ENCODE measurements around the gene MAP9. TPM values are rescaled to one million over a fixed set of nuclear protein-coding genes. Genes with fewer than 3 reads are reported as not detected.

Gene MAP9
- polyA plus RNA-seq, 1 of the 3 experiments (the other 2 are of a cell fraction), result 4.1 TPM

DNA sequence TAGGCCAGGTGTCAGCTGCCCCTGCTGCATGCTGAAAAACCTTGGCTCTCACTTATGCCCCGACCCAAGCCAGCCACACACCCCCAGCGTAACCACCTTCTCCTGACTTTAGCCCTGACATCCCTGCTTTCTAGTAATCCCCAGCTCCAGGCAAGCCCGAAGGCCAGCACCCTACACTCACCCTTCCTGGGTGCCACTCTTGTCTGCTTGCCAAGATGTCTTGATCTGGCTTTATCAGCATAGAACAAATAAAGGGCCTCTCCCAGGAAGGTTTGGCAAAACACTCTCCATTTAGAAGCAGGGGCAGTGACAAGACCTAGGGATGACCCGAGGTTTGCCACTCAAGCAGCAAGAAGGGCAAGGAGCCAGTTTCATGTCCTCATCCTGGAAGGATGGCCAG is 6.8 kb upstream of the MAP9 start:
- TF ChIP-seq POLR2AphosphoS5 (IDR thresholded peaks at IDR 0.05; ENCODE audit: low read depth, low read length) (no peak), GATA2 (CRISPR knock-in tag; IDR thresholded peaks at IDR 0.05) (no peak)
- TF ChIP-seq, protein P1, sequence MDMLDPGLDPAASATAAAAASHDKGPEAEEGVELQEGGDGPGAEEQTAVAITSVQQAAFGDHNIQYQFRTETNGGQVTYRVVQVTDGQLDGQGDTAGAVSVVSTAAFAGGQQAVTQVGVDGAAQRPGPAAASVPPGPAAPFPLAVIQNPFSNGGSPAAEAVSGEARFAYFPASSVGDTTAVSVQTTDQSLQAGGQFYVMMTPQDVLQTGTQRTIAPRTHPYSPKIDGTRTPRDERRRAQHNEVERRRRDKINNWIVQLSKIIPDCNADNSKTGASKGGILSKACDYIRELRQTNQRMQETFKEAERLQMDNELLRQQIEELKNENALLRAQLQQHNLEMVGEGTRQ (IDR thresholded peaks at IDR 0.05; ENCODE audit: borderline replicate concordance, low read depth, low read length), result no peak

DNA sequence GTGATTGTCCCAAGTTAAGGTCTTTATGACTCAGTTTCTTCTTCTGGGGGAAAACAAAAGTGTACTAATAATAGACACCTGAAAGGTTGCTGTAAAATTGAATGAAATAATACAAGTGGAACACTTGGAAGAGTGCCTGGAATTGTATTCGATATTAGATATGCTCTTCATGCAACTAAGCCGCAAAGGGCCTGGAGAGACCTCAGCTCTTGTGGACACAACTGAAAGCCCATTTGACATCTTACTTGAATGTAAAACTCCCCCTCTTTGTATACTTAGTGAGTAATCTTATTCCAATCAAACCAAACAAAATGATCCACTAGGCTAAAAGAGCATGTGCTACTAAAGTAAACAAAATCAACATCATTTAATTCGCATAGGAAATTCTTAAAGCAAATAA is 511 bp upstream of the MAP9 start:
- DNase-seq, result no peak
- Histone ChIP-seq H3K9me2 (no peaks in the 10 kb centered on the region), H3F3A (replicated peaks; ENCODE audit: insufficient read depth) (no peaks in the 10 kb centered on the region), H3K27ac (ENCODE audit: low read depth in 2 of 2, low read length in 1 of 2) (peak overlapping the region in 1 of 2 experiments; percentile 62; a peak in 3 of 4 replicates), H3K4me1 (ENCODE audit: control insufficient read depth in 1 of 2, insufficient read depth in 2 of 2, low read depth in 1 of 2, low read length in 1 of 2) (peaks cover 4 to 6% of the 10 kb centered on the region in 2 experiments; a peak in 3 of 4 replicates), H4K20me1 (ENCODE audit: insufficient read depth) (no peaks in the 10 kb centered on the region), H3K9me3 (no peaks in the 10 kb centered on the region), H3K27me3 (ENCODE audit: insufficient read depth) (no peaks in the 10 kb centered on the region), H3K4me2 (peak overlapping the region; percentile 78; the same call in 1 of the 2 replicates), H3K9ac (no peak overlapping the region), H3K4me3 (ENCODE audit: low read depth in 2 of 2, low read length in 1 of 2) (peak overlapping the region; percentile 71 to 90; a peak in 3 of 4 replicates), H3K36me3 (replicated peaks in 1 of 2; ENCODE audit: control insufficient read depth in 1 of 2, insufficient read depth in 2 of 2, low read length in 1 of 2) (peaks cover 0 to 13% of the 10 kb centered on the region in 2 experiments), H2AFZ (ENCODE audit: low read depth) (peak overlapping the region; percentile 65), H3K79me2 (ENCODE audit: insufficient read depth) (no peaks in the 10 kb centered on the region; the same call in 1 of the 2 replicates)
- no peak for TF ChIP-seq RAD21 (IDR thresholded peaks at IDR 0.05; ENCODE audit: low read length)
- TF ChIP-seq, protein P2, sequence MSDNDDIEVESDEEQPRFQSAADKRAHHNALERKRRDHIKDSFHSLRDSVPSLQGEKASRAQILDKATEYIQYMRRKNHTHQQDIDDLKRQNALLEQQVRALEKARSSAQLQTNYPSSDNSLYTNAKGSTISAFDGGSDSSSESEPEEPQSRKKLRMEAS (IDR thresholded peaks at IDR 0.05; ENCODE audit: low read depth), result no peak
- CTCF ChIA-PET, result interaction anchor here (0.8 to 2.6 kb wide), 3 partner anchors 11 to 169 kb away, joined by 3 to 10 read pairs (median 4); no protein-coding TSS in a partner anchor
- 85% methylated on average over 3 of the region's 3 CpGs for WGBS (ENCODE audit: low lambda C conversion rate)
- POLR2A ChIA-PET, result no interaction called here

More for the DNA sequence above, 6.8 kb upstream of the MAP9 start:
- Histone ChIP-seq H2AFZ (ENCODE audit: low read depth) (no peak overlapping the region), H3K36me3 (replicated peaks in 1 of 2; ENCODE audit: control insufficient read depth in 1 of 2, insufficient read depth in 2 of 2, low read length in 1 of 2) (no peaks in the 10 kb centered on the region), H4K20me1 (ENCODE audit: insufficient read depth) (no peaks in the 10 kb centered on the region), H3K9me3 (no peaks in the 10 kb centered on the region), H3K9ac (no peak overlapping the region), H3K4me3 (ENCODE audit: low read depth in 2 of 2, low read length in 1 of 2) (no peak overlapping the region), H3K4me1 (ENCODE audit: control insufficient read depth in 1 of 2, insufficient read depth in 2 of 2, low read depth in 1 of 2, low read length in 1 of 2) (no peaks in the 10 kb centered on the region), H3K4me2 (no peak overlapping the region), H3K79me2 (ENCODE audit: insufficient read depth) (no peaks in the 10 kb centered on the region), H3K27me3 (ENCODE audit: insufficient read depth) (no peaks in the 10 kb centered on the region), H3K27ac (ENCODE audit: low read depth in 2 of 2, low read length in 1 of 2) (no peak overlapping the region), H3F3A (replicated peaks; ENCODE audit: insufficient read depth) (no peaks in the 10 kb centered on the region), H3K9me2 (no peaks in the 10 kb centered on the region)
- CTCF ChIA-PET, result interaction anchor here (0.6 kb wide), 2 partner anchors 20 to 576 kb away, joined by 3 read pairs; no protein-coding TSS in a partner anchor
- POLR2A ChIA-PET, result no interaction called here
- DNase-seq, result no peak
- 52% methylated on average over 4 of the region's 4 CpGs for WGBS (ENCODE audit: low lambda C conversion rate)

DNA sequence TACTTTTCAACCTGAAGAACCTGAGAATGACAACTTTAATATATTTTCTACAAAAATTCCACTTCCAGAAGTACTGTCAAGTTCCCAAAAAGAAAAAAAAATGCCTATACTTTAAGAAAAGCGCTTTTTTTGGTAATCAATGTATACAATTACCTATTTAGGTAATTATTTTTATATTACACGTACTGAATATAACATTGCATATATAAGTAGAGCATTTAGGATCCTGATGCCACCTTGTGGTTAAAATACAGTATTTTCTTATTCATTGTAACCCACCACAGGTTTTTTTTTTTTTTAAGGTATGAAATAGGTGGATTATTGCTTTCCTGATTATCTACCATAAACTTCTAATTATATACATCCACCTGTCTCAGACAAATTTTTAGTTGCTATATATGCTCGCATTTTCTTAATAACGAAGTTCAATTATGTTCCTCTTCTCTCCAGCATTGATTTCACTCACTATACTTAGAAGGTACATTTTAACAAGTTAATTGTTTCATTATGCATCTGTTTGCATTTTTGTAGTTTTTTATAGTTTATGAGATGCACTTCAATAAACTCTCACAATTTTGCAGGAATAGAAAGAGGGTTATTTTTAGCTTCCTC is 5.2 kb downstream of the MAP9 start:
- TF ChIP-seq RAD21 (IDR thresholded peaks at IDR 0.05; ENCODE audit: low read length), result peak; percentile 65
- TF ChIP-seq, protein P3, sequence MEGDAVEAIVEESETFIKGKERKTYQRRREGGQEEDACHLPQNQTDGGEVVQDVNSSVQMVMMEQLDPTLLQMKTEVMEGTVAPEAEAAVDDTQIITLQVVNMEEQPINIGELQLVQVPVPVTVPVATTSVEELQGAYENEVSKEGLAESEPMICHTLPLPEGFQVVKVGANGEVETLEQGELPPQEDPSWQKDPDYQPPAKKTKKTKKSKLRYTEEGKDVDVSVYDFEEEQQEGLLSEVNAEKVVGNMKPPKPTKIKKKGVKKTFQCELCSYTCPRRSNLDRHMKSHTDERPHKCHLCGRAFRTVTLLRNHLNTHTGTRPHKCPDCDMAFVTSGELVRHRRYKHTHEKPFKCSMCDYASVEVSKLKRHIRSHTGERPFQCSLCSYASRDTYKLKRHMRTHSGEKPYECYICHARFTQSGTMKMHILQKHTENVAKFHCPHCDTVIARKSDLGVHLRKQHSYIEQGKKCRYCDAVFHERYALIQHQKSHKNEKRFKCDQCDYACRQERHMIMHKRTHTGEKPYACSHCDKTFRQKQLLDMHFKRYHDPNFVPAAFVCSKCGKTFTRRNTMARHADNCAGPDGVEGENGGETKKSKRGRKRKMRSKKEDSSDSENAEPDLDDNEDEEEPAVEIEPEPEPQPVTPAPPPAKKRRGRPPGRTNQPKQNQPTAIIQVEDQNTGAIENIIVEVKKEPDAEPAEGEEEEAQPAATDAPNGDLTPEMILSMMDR (IDR thresholded peaks at IDR 0.05), result peak; percentile 76
- TF ChIP-seq, protein P4, sequence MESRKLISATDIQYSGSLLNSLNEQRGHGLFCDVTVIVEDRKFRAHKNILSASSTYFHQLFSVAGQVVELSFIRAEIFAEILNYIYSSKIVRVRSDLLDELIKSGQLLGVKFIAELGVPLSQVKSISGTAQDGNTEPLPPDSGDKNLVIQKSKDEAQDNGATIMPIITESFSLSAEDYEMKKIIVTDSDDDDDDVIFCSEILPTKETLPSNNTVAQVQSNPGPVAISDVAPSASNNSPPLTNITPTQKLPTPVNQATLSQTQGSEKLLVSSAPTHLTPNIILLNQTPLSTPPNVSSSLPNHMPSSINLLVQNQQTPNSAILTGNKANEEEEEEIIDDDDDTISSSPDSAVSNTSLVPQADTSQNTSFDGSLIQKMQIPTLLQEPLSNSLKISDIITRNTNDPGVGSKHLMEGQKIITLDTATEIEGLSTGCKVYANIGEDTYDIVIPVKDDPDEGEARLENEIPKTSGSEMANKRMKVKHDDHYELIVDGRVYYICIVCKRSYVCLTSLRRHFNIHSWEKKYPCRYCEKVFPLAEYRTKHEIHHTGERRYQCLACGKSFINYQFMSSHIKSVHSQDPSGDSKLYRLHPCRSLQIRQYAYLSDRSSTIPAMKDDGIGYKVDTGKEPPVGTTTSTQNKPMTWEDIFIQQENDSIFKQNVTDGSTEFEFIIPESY (IDR thresholded peaks at IDR 0.05; ENCODE audit: borderline replicate concordance, low read depth), result no peak
- peak; percentile 31 for TF ChIP-seq SMC3 (IDR thresholded peaks at IDR 0.05; ENCODE audit: low read depth, low read length)
- TF ChIP-seq, protein P2 (IDR thresholded peaks at IDR 0.05; ENCODE audit: low read depth), result no peak
- Histone ChIP-seq H3K9me3 (no peaks in the 10 kb centered on the region), H4K20me1 (ENCODE audit: insufficient read depth) (no peaks in the 10 kb centered on the region), H3K36me3 (replicated peaks in 1 of 2; ENCODE audit: control insufficient read depth in 1 of 2, insufficient read depth in 2 of 2, low read length in 1 of 2) (peaks cover 3 to 45% of the 10 kb centered on the region in 2 experiments), H3F3A (replicated peaks; ENCODE audit: insufficient read depth) (peaks cover 6% of the 10 kb centered on the region), H3K4me2 (no peak overlapping the region), H2AFZ (ENCODE audit: low read depth) (no peak overlapping the region), H3K79me2 (ENCODE audit: insufficient read depth) (no peaks in the 10 kb centered on the region; the same call in 1 of the 2 replicates), H3K4me3 (ENCODE audit: low read depth in 2 of 2, low read length in 1 of 2) (no peak overlapping the region), H3K9ac (no peak overlapping the region), H3K4me1 (ENCODE audit: control insufficient read depth in 1 of 2, insufficient read depth in 2 of 2, low read depth in 1 of 2, low read length in 1 of 2) (peaks cover 3 to 4% of the 10 kb centered on the region in 2 experiments; a peak in 2 of 4 replicates), H3K27ac (ENCODE audit: low read depth in 2 of 2, low read length in 1 of 2) (no peak overlapping the region), H3K9me2 (no peaks in the 10 kb centered on the region), H3K27me3 (ENCODE audit: insufficient read depth) (no peaks in the 10 kb centered on the region)
- WGBS (ENCODE audit: low lambda C conversion rate), result 8% methylated on average over 4 of the region's 4 CpGs
- DNase-seq, result peak; percentile 35
- CTCF ChIA-PET, result interaction anchor here (0.6 to 4.3 kb wide), 9 partner anchors 9 to 564 kb away, joined by 3 to 20 read pairs (median 3); no protein-coding TSS in a partner anchor
- POLR2A ChIA-PET, result no interaction called here
